Measurements from ENCODE around the gene OXER1. TPM values are rescaled to one million over a fixed set of nuclear protein-coding genes. Genes with fewer than 3 reads are reported as not detected.

OXER1 gene
- total RNA-seq, 1 donor from 2014 or later = 0.75 TPM

DNA sequence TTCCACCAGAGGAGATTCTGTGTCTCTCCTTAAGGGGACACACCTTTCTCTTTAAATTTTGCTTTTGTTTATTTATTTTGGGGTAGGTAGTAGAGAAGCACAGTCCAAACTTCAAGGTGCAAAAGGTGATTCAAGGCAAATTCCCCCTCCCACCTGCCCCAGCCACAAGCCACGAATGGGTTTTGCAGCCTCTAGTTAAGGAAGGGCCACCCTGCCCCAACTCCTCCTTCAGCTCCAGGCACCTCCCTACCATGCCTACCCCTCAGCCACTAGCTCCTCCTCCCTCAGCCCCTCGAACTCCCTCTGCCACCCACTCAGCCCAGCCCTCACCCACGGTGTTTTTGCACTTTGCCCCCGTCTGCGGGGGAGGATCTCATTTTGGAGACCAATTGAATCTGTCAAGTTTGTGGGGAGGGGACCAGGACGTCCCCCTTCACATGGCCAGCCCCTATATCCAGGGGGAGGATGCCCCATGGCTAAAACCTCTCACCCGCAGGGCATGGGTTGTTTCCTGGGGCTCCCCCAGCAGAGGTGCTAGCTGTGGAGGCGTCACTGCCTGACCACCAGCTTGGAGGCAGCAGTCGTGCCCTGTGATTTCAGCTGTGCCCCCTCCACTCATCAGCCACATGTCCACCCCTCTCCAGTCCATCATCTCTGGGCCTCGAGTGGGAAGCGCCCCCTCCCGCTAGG lies 24.0 kb upstream of the OXER1 start:
- no peak for TF ChIP-seq CTCF (IDR thresholded peaks at IDR 0.05; ENCODE audit: insufficient read depth, low read length, poor library complexity, severe bottlenecking)
- H3K27me3 ChIP-seq (ENCODE audit: control insufficient read depth, insufficient read depth, low read length) = peaks cover 10% of the 10 kb centered on the region
- no peak overlapping the region for H3K4me3 ChIP-seq (ENCODE audit: low read depth, low read length)
- no peaks in the 10 kb centered on the region for H3K36me3 ChIP-seq (ENCODE audit: control insufficient read depth, insufficient read depth, low read length)
- no peak for DNase-seq (ENCODE audit: low read depth)

DNA sequence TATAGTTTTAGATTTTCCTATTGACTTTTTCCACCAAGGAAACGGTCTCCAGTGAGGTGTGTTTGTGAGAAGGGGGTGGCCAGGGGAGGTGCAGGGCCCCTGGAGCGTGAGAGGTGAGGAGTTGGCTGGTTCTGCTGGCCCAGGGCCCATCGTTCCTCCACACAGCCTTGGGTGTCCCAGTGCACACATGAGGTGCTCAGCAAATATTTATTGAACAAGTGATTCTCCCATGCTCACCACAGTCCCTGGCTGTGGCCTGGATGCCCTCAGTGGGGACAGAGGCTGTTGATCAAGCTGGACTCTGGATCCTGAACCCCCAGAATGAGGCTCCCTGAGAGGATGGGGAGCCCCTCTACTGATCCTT lies 23.5 kb upstream of the OXER1 start:
- H3K27me3 ChIP-seq (ENCODE audit: control insufficient read depth, insufficient read depth, low read length) = peaks cover 6% of the 10 kb centered on the region
- no peaks in the 10 kb centered on the region for H3K36me3 ChIP-seq (ENCODE audit: control insufficient read depth, insufficient read depth, low read length)
- no peak overlapping the region for H3K4me3 ChIP-seq (ENCODE audit: low read depth, low read length)
- no peak for DNase-seq (ENCODE audit: low read depth)
- no peak for TF ChIP-seq CTCF (IDR thresholded peaks at IDR 0.05; ENCODE audit: insufficient read depth, low read length, poor library complexity, severe bottlenecking)

GRCh38 chr2:42786561-42787345 lies 22.8 kb upstream of the OXER1 start:
- Histone ChIP-seq H3K4me3 (ENCODE audit: low read depth, low read length) (no peak overlapping the region), H3K27me3 (ENCODE audit: control insufficient read depth, insufficient read depth, low read length) (peaks cover 2% of the 10 kb centered on the region), H3K36me3 (ENCODE audit: control insufficient read depth, insufficient read depth, low read length) (no peaks in the 10 kb centered on the region)
- DNase-seq (ENCODE audit: low read depth) = no peak
- TF ChIP-seq CTCF (IDR thresholded peaks at IDR 0.05; ENCODE audit: insufficient read depth, low read length, poor library complexity, severe bottlenecking) = no peak

DNA sequence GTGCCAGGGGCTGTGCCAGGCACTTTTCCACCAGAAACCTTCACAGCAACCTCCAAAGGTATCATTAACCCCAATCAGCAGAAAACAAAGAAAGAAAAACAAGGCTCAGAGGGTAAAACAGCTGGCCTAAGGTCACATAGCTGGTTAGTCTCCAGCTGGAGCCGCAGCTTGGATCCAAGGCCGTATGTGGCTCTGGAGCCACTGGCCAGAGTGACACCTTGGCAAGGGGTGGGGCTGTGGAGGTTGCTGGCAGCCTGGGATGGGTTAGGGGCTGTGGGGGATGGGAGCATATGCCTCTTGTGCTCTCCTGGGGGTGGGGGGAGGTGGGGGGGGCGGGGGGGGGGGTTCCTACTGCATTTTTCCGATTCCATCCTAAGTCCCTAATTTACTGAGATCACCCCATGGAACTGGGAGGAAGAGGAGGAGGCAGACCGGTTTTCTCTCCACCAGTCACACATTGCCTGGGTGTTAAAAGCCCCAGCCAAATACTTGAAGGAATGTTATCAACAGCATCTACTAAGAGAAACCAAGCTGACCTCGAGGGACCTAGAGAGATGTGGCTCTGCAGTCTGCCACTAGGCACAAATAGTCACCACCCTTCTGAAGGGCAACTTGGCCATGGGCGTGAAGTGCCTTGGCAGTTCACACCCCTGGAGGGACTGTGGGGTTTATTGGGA lies 20.4 kb upstream of the OXER1 start:
- DNase-seq (ENCODE audit: low read depth) = no peak
- no peaks in the 10 kb centered on the region for H3K36me3 ChIP-seq (ENCODE audit: control insufficient read depth, insufficient read depth, low read length)
- TF ChIP-seq CTCF (IDR thresholded peaks at IDR 0.05; ENCODE audit: insufficient read depth, low read length, poor library complexity, severe bottlenecking) = no peak
- H3K27me3 ChIP-seq (ENCODE audit: control insufficient read depth, insufficient read depth, low read length) = no peaks in the 10 kb centered on the region
- H3K4me3 ChIP-seq (ENCODE audit: low read depth, low read length) = no peak overlapping the region

GRCh38 chr2:42783511-42783910 lies 19.6 kb upstream of the OXER1 start:
- no peak for TF ChIP-seq CTCF (IDR thresholded peaks at IDR 0.05; ENCODE audit: insufficient read depth, low read length, poor library complexity, severe bottlenecking)
- Histone ChIP-seq H3K27me3 (ENCODE audit: control insufficient read depth, insufficient read depth, low read length) (no peaks in the 10 kb centered on the region), H3K4me3 (ENCODE audit: low read depth, low read length) (no peak overlapping the region), H3K36me3 (ENCODE audit: control insufficient read depth, insufficient read depth, low read length) (no peaks in the 10 kb centered on the region)
- DNase-seq (ENCODE audit: low read depth) = no peak

Measured in kidney epithelial cell (primary cell).